ENCODE data around the gene MZT2A.
"Not testable (repeated sequence)": the region's sequence is repeated elsewhere in the genome, so short reads cannot be mapped to it uniquely, and the experiment has no call there.

Gene MZT2A

DNA sequence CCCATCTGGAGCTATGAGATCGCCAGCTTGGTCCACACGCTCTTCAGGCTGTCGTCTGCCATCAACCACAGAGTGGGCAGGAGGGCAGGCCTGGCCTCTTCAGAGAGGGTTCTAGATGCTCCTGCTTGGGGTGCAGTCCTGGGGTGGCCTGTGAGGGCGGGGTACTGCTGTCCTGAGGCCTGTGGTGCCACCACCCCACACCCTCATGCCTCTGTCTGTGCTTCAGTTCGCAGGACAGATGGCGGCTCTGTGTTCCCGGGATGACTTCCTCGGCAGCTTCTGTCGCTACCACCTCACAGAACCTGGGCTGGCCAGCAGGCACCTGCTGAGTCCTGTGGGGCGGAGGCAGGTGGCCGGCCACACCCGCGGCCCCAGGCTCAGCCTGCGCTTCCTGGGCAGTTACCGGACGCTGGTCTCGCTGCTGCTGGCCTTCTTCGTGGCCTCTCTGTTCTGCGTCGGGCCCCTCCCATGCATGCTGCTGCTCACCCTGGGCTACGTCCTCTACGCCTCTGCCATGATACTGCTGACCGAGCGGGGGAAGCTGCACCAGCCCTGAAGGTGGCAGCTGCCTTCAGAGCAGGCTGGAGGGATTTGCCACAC is 27.8 kb upstream of the MZT2A start:
- not testable (repeated sequence) for DNase-seq

DNA sequence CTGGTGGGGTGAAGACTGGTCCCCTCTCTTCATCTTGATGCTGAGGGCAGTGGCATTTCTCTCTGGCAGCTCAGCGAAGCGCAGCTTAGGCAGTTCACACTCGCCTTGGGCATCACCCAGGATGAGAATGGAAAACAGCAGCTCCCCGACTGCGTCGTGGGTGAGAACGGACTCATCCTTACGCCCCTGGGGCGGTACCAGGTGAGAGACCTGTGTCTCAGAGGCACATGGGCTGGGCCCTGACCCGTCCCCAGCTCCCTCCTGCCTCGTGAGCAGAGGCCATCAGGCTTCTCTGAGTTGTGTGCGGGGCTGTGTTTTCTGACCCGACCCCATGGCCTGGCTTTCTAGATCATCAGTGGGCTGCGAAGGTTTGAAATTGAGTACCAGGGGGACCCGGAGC is 27.3 kb upstream of the MZT2A start:
- DNase-seq: no peak

DNA sequence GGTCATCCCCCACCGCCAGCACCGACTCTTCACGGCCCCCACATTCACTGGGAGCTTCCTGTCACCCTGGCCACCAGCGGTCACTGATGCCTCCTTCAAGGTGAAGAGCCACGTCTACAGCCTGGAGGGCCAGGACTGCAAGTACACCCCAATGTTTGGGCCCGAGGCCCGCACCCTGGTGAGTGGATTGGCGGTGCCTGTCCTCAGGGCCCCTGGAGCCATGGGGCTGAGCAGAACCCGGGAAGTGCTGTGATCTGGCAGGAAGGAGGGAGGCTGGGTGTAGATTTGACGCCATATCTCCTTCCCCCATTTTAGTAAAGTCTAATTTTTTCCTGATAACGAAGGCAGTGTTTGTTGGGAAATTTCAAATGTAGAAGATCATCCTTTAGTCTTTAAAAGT is 26.3 kb upstream of the MZT2A start:
- not testable (repeated sequence) for DNase-seq

DNA sequence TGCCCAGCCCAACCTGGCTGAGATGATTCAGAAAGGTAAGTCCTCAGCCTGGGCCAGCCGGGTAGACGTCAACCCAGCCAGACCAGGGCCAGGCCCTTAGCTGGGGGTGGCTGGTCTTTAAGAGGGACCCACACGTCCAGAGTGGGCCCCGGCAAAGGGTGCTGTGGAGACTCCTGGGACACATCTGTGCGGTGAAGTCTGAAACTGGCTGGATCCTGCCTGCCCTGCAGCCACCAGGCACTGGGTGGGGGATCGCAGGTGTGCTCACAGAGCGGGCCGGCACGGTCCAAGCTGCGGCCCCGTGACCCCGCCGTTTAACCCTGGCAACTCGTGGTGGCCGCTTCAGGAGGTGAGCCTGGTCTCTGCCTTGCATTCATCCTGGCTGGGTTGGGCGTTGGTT is 25.7 kb upstream of the MZT2A start:
- DNase-seq: not testable (repeated sequence)

DNA sequence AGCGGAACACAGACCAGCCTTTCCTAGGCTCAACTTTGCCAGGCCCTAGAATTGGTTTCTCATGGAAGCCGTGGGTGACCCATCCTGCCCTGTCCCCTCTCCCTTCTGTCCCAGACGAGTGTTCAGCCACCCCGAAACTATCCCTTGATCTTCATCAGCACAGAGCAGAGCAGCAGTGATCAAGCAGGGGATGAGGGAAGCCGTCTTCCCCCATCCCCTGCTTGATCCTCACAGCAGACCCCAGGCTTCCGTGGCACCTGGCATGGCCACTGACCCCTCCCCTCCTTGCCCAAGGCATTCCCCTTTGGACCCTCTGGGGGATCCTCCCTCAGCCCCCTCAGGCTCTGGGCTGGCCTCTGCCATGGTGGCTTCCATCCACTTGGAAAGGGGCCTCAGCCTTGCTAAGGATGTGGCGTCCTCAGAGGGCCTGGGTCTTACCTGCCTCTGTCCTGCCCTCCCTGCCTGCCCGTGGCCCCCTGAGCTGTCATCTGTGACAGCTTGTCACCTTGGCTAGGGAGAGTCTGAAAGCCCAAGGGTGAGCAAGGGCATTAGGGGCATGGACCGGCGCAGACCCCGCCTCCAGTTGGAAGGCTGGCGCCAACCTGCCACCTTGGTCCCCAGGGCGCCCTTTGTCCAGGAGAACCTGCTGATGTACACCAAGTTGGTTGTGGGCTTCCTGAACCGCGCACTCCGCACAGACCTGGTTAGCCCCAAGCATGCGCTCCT is 25.1 kb upstream of the MZT2A start:
- DNase-seq: no peak

DNA sequence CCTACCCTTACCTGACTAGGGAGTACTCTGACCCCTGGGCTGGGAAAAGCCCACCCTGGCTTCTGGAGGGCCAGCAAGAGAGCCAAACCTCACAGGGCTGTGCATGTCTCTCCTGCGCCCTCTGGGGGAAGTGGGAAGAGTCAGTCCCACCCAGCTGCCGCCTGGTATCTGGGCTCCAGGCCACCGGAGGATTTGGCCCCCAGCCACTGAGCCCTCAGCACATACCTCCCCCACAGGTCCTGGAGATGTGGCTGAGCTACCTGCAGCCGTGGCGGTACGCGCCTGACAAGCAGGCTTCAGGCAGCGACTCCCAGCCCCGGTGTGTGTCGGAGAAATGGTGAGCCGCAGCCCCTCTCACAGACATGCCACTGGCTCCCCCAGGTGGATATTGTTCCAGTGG is 24.4 kb upstream of the MZT2A start:
- not testable (repeated sequence) for DNase-seq

DNA sequence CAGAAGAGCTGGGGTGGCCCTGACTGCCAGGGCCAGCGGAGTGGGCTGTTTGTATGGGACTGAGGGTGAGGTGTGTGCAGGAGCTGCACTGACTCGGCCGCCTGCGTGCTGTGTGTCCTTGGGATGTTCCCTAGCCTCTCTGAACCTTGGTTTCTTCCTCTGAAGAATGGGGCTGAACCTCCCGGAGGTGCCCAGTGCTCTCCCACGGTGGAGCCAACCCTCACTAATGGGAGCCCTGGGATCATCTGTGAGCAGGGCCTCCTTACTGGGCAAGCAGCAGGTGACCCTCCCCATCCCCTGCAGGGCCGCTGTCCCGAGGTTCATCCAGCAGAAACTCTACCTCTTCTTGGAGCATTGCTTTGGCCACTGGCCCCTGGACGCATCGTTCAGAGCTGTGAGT is 23.8 kb upstream of the MZT2A start:
- DNase-seq: no peak

DNA sequence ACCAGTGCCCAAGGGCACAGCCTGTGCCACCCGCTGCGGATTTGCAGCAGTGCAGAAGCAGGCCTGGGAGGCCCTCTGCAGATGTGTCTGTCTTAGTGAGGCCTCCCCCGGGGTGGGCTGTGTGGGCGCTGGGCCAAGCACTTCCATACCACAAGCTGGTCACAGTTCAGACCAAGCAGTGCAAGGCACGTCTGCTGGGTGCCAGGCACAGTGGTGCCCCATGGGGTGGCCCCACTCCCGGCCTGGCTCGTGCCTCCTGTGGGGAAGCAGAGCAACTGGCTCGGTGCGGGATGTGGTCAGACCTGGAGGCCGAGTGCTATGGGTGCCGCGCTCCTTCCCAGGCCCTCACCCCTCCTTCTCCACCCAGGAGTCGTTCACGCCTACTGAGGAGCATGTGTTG is 23.0 kb upstream of the MZT2A start:
- DNase-seq: not testable (repeated sequence)

DNA sequence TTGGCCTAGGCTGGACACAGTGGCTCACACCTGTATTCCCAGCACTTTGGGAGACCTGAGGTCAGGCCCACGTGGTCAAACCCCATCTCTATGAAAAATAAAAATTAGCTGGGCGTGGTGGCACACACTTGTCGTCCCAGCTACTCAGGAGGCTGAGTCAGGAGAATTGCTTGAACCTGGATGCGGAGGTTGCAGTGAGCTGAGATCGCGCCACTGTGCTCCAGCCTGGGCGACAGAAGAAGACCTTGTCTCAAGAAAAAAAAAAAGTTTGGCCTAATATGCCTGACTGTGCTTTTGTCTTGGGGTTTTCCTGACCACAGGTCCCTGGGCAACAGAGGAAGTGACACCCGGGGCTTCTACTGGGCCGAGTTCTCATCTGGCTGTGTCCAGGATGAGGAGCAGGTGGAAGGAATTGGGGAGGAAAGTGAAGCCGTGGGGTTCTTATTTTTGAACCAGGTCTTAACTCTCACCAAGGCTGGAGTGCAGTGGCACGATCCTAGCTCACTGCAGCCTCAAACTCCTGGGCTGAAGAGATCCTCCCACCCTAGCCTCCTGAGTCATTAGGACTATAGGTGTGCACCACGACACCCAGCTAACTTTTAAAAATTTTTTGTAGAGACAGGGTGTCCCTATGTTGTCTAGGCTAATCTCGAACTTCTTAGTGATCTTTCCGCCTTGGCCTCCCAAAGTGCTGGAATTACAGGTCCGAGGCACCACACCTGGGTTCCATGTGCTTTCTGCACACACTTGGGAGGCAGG is 22.4 kb upstream of the MZT2A start:
- DNase-seq: not testable (repeated sequence)

DNA sequence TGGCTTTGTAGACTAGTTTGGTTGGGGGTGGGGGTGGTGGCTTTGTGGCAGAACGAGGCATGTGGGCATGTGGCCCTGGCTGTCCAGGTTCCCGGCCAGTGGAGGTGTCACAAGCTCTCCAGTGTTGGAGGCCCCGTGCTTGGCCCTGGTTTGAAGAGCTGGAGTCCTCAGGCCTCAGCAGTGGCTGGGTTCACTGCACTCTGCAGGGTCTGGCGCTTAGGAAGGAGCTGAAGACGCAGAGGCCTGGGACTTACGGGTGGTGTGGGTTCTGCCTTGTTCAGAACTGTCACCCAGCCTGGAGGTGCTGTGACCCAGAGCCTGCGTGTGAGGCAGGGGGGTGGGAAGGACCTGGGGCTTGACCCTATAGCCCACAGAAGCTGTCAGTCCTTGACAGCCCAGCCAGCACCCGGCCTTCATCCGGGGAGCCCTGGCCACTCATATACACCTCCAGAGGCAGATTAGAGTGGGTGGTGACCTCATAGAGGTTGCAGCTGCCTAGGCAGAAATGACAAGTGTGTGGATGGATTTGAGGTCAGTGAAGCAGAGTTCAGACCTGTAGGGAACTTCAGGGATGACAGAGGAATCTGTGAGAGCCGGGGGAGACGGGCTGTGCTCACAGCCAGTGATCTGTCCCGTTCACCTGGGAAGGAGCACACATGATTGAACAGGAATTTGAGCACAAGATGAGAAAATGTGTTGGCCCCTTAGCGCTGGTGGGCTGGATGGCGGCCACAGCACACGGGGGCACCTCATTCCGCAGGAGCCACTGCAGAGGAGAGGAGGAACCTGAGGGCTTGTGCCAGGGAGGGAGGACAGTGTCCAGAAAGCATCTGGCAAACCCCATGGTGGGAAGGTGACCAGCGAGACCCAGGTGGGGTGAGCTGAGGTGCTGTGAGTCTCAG is 20.0 kb upstream of the MZT2A start:
- not testable (repeated sequence) for DNase-seq

DNA sequence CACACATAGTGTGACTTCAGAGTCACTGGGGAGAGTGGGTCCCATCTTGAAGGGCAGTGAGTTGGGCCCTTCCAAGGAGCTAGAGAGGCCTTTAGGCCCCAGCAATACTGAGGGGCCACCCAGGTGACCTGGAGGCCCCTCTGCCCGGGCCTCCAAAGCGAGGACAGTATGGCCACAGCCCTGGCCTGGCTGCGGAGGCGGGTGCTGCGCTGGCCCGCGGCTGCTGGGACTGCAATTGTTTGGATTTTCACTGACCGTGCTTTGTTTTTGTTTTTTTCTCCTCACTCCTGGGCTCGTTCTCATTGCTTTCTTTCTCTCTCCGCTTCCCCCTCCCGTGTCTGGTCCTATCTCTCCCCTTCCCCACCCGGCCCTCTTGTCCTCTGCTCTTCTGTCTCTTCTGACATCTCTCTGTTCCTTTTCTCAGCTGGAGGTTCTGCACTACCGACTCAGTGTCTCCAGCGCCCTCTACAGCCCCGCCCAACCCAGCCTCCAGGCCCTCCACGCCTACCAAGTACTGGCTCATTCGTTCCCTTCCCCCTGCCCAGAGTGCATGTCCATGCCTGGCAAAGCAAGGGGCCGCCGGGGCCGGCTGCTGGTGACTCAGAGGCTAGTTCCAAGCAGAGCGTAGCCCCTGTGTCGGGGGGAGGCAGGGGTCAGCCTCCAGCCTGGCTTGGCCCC is 19.2 kb upstream of the MZT2A start:
- not testable (repeated sequence) for DNase-seq

DNA sequence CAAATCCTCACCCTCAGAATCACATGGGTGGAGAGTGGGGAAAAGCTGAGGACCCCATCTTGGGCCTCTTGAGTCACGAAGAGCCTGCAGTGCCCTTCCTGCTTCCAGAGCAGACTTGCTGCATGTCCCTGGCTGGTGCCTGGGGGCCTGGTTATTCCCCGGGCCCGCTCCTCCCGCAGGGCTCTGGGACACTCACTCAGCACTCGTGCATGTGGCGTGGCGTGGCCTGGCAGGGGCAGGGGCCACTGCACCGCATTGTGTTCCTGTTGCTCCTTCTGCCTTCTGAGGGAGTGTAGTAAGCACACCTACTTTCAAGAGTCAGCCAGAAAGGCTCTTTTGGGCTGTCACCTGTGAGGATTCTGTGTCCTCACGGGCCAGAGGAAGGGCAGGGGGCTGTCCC is 17.4 kb upstream of the MZT2A start:
- no peak for DNase-seq

DNA sequence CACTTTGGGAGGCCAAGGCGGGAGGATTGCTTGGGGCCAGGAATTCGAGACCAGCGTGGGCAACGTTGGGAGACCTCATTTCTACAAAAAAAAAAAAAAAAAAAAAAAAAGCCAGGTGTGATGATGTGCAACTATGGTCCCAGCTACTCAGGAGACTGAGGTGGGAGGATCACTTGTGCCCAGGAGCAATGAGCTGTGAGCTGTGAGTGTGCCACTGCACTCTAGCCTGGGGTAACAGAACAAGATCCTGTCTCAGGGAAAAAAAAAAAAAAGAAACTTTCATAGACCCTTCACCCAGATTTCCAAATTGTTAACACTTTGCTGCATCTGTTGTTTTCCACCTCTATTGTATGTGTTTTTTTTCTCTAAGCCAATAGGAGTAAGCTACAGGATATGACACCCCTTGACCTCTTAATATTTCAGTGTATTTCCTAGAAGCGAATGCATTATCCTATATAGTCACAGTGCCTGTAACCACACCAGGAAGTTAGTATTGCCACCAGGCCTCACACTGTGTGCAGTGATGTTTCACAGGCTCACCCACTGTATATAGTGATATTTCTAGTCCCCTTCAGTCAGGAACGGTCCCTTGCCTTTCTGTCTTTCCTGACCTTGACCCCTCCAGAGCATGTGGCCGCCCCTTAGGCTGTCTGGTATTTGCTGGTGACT is 12.0 kb upstream of the MZT2A start:
- DNase-seq: not testable (repeated sequence)

DNA sequence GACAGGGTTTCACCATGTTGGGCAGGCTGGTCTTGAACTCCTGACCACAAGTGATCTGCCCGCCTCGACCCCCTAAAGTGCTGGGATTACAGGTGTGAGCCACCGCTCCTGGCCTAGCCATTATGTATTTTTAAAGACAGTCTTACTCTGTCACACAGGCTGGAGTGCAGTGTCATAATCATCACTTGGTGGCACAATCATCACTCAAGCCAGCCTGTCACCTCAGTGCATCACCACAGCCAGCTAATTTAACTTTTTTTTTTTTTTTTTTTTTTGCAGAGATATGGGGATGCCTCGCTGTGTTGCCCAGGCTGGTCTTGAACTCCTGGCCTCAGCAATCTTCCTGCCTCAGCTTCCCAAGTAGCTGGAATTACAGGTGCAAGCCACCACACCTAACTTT is 11.4 kb upstream of the MZT2A start:
- not testable (repeated sequence) for DNase-seq

DNA sequence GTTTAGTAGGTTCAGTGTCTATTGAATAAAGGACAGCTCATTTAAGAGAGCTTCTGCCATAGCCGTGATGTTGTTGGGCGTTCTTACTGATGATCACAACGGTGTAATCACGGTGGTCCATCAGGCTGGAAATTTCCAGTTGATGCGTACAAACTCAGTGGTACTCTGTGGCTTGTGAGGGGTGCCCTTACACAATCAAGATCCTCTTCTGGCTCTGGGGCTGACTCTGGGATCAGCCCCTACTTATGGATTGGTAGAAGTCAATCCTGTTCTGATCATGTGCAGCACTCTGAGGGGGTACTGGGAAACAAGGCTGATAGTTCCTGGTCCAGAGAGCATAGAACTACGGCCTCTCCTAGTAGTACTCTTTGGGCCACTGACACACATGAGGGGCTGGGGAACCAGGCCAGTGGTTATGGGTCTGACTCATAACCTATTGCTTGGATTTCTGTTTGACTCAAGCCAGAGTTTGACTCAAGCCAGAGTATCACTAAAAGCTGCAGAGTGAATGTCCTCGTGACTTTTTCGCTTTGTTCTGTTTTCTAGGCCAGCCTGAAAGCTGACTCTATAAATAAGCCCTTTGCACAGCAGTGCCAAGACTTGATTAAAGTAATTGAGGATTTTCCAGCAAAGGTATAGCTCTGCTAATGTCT is 6.2 kb upstream of the MZT2A start:
- not testable (repeated sequence) for DNase-seq

DNA sequence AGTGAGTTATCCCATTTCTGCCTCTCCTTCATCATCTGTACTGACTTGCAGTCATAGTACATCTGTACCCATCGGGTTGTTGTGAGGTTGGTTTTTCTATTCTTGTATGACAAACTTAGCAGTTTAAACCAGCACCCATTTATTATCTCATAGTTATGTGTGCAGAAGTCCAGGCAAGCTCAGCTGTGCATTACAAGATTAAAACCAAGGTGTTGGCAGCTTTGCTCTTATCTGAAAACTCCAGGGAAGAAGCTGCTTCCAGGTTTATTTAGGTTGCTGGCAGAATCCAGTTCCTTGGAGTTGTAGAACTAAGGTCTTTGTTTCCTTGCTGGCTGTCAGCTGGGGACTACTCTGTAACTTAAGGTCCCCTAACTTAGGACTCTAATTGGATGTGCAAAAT is 3.3 kb upstream of the MZT2A start:
- not testable (repeated sequence) for DNase-seq

DNA sequence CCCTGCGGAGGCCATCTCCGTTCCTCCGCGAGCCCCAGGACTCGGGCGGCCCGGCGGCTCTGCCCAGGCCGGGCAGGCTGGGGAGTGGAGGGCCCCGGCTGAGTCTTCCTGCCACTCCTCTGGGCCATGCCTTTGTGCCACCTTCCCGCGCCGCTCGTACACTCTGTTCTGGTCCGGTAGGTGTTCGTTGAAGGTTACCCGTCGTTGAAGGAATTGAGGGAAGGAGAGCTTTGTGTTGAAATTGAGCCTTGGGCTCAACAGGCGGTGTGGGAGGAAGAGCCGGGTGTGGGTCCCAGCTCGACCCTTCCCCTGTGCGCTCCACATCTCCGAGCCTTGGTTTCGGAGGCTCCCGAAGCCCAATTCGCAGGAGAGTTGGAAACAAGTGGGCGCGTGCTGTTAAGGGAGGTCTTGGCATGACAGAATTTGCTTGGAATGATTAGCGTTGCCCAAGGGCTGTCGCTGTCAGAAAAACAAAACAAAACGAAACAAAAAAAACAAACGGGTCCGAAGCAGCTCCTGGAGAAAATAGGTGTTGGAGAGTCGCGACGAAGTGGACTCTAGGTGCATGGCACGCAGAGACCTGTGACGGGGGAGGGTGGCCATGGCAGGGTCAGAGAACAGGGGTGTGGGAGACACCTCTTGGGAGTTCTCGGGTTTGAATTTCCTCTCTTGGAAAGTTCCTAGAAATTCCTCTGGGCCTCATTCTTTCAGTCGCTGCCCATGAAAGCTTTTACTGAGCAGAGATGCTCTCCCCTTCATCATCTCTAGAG is 1.2 kb upstream of the MZT2A start:
- peak; percentile 50 for DNase-seq

DNA sequence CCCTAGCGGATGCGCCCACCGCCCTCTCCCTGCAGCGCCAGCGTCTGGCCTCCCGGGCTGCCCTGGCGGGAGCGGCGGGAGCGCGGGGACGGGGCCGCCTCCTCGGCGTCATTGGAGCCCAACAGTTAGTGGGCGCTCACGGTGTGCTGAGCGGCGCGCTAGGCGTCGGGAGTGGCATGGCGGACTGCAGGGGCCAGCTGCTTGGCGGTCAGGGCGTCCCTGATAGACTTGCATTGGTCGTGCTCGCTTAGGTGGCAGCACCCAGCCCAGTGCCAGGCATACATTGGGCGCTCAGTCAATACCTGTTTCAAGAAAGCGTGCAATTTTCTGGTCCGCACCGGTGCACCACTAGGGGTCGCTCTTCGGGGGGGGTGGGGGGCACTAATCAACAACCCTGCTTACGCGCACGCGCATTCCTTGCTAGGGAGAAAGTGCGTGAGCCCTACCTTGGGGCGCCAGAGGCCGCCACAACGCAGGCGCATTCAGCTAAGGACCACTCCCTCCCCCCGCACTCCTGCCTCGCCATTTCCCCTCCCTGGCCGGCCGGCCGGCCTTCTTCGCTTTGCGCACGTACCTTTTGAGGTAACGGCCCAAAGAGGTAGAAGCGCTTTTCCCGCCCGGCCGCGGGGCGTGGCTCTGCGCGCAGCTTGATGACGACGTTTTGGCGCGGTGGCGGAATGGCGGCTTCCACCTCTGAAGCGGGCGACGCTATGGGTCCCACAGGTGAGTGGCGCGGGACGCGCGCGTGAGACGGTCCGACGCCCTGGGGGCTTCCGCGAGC is 411 bp upstream of the MZT2A start:
- peak; percentile 94 for DNase-seq

DNA sequence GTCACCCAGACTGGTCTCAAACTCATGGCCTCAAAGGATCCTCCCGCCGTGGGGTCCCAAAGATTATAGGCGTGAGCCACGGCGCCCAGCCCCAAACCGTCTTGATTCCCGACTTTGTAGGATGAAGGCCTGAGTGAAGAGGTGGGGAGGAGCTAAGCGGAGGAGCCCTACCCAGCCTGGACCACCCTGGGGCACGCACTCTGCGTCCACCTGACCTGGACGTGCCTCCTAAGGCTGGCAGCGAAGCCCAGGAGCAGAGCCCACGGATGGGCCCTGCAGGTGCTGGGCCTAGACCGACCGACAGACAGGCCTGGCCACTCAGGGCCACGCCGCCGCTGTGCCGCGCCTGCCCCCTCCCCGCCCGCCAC is 744 bp downstream of the MZT2A start:
- DNase-seq: peak; percentile 21
